Measurements from ENCODE around the gene NTHL1. TPM values are rescaled to one million over a fixed set of nuclear protein-coding genes. Genes with fewer than 3 reads are reported as not detected.
A peak's percentile ranks its signal among the peaks of the same experiment; 100 is the strongest.

The NTHL1 gene
- total RNA-seq, 1 donor from 2014 or later: 25.6 TPM

DNA sequence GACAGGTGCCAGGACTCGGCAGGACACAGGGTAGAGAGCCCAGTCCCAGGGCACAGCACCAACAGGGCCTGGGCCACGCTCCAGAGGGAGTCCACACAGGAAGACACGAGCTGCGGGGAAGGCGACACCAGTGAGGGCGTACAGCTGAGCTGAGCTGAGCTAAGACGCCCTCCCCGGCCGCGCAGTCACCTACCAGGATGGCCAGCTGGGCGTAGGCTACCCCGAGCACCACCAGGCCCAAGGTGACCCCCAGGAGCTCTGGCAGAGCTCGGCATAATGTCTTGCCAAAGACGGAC, 42.8 kb upstream of the NTHL1 start:
- Mint-ChIP-seq H3K27me3 (ENCODE audit: unreplicated experiment) (peaks cover 21% of the 10 kb centered on the region), H3K36me3 (ENCODE audit: low read depth, unreplicated experiment) (peaks cover 8% of the 10 kb centered on the region), H3K9me3 (ENCODE audit: unreplicated experiment) (no peaks in the 10 kb centered on the region), H3K4me3 (ENCODE audit: unreplicated experiment) (peak overlapping the region; percentile 51), H3K27ac (ENCODE audit: unreplicated experiment) (no peak overlapping the region), H3K4me1 (ENCODE audit: unreplicated experiment) (no peaks in the 10 kb centered on the region)
- no peak for DNase-seq (ENCODE audit: low spot score)
- TF ChIP-seq, protein P1, sequence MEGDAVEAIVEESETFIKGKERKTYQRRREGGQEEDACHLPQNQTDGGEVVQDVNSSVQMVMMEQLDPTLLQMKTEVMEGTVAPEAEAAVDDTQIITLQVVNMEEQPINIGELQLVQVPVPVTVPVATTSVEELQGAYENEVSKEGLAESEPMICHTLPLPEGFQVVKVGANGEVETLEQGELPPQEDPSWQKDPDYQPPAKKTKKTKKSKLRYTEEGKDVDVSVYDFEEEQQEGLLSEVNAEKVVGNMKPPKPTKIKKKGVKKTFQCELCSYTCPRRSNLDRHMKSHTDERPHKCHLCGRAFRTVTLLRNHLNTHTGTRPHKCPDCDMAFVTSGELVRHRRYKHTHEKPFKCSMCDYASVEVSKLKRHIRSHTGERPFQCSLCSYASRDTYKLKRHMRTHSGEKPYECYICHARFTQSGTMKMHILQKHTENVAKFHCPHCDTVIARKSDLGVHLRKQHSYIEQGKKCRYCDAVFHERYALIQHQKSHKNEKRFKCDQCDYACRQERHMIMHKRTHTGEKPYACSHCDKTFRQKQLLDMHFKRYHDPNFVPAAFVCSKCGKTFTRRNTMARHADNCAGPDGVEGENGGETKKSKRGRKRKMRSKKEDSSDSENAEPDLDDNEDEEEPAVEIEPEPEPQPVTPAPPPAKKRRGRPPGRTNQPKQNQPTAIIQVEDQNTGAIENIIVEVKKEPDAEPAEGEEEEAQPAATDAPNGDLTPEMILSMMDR (IDR thresholded peaks at IDR 0.05; ENCODE audit: unreplicated experiment): no peak

DNA sequence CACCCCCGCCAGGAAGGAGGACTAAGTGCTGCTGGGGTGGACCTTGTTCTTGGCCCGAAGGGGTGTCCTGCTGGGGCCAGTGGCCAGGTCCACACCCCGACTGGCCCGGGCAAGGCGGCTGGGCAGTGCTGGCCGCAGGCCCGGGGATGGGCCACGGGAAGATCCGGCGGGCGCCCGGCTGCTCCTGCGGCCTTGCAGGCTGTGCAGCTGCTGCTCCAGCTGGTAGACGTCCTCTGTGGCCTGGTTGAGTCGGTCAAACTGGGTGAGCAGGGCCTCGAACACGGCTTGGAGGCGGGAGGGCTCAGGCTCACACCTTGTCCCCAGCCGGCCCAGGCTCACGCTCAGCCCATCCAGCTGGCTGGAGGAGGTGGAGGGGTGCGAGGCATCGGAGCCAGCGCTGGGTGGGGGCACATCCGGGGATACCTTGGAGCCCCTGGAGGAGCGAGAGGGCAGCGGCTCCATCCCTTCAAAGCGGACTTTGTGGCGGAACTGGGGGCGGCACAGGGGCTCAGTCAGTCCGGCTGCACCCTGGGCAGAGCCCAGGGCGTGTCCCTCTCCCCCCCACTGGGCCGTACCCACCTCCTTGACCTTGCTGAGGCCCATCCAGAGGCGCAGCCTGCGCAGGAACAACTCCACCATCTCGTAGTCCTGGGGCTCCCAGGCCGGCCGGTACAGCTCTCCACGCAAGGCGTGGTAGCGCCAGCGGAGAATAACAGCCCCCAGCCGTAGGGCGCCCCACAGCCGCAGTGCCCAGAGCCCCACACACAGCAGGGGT, 42.3 kb upstream of the NTHL1 start:
- H3K27ac Mint-ChIP-seq (ENCODE audit: unreplicated experiment): no peak overlapping the region
- peaks cover 19% of the 10 kb centered on the region for H3K27me3 Mint-ChIP-seq (ENCODE audit: unreplicated experiment)
- peaks cover 8% of the 10 kb centered on the region for H3K36me3 Mint-ChIP-seq (ENCODE audit: low read depth, unreplicated experiment)
- H3K4me1 Mint-ChIP-seq (ENCODE audit: unreplicated experiment): no peaks in the 10 kb centered on the region
- DNase-seq (ENCODE audit: low spot score): no peak
- TF ChIP-seq, protein P1 (IDR thresholded peaks at IDR 0.05; ENCODE audit: unreplicated experiment): no peak
- peak overlapping the region; percentile 51 for H3K4me3 Mint-ChIP-seq (ENCODE audit: unreplicated experiment)
- no peaks in the 10 kb centered on the region for H3K9me3 Mint-ChIP-seq (ENCODE audit: unreplicated experiment)

DNA sequence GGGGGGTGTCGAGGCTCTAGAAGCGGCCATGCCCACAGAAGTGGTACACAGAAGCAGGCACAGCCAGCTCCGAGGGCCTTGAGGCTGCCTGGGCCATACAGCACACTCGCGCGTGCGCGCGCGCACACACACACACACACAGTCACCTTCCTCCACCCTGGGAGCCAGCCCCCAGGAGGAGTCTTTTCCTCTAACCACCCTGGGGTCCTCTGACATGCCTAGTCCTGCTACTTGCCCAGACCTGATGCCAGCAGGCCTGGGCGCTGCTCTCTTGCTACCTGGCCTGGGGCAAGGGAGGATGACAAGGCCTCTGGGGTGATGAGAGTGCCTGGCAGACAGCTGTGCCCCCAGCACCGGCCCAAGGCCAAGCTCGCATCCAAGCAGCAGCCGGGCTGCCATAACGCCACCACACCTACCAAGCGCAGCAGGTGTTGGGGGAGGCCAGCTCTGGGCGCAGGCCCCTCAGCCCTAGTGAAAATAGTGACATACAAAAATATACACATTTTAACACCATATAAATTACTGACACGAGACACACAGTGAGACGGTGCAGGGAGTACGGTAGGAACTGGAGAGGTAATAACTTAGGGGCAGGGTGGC, 41.2 kb upstream of the NTHL1 start:
- H3K27me3 Mint-ChIP-seq (ENCODE audit: unreplicated experiment): peaks cover 19% of the 10 kb centered on the region
- TF ChIP-seq, protein P1 (IDR thresholded peaks at IDR 0.05; ENCODE audit: unreplicated experiment): no peak
- peak overlapping the region; percentile 70 for H3K27ac Mint-ChIP-seq (ENCODE audit: unreplicated experiment)
- H3K4me1 Mint-ChIP-seq (ENCODE audit: unreplicated experiment): no peaks in the 10 kb centered on the region
- no peaks in the 10 kb centered on the region for H3K9me3 Mint-ChIP-seq (ENCODE audit: unreplicated experiment)
- H3K36me3 Mint-ChIP-seq (ENCODE audit: low read depth, unreplicated experiment): peaks cover 4% of the 10 kb centered on the region
- DNase-seq (ENCODE audit: low spot score): no peak
- peak overlapping the region; percentile 65 for H3K4me3 Mint-ChIP-seq (ENCODE audit: unreplicated experiment)

DNA sequence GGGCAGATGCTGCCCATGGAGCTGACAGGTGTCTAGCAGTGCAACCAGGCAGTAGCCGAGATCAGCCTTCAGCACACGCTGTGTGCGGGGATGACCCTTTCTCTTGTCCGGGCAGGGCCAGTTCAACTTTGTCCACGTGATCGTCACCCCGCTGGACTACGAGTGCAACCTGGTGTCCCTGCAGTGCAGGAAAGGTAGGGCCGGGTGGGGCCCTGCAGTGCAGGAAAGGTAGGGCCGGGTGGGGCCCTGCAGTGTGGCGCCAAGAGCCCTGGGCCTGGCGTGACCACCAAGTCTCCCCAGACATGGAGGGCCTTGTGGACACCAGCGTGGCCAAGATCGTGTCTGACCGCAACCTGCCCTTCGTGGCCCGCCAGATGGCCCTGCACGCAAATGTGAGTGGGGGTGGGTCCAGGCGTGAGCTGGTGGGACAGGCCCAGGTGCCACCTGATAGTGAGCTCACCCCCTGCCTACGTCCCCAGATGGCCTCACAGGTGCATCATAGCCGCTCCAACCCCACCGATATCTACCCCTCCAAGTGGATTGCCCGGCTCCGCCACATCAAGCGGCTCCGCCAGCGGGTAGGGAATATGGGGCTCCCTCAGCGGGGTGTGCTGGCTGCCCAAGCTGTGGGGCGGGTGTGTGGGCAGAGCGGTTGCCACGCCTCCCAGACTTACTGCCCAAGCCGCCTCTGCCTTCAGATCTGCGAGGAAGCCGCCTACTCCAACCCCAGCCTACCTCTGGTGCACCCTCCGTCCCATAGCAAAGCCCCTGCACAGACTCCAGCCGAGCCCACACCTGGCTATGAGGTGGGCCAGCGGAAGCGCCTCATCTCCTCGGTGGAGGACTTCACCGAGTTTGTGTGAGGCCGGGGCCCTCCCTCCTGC, 40.4 kb upstream of the NTHL1 start:
- Mint-ChIP-seq H3K27ac (ENCODE audit: unreplicated experiment) (peak overlapping the region; percentile 24), H3K4me3 (ENCODE audit: unreplicated experiment) (no peak overlapping the region), H3K4me1 (ENCODE audit: unreplicated experiment) (no peaks in the 10 kb centered on the region), H3K9me3 (ENCODE audit: unreplicated experiment) (no peaks in the 10 kb centered on the region), H3K36me3 (ENCODE audit: low read depth, unreplicated experiment) (peaks cover 4% of the 10 kb centered on the region), H3K27me3 (ENCODE audit: unreplicated experiment) (peaks cover 19% of the 10 kb centered on the region)
- no peak for DNase-seq (ENCODE audit: low spot score)
- TF ChIP-seq, protein P1 (IDR thresholded peaks at IDR 0.05; ENCODE audit: unreplicated experiment): no peak
